GM23338 (cell line): ENCODE results near the gene TSC22D1. TPM values are rescaled to one million over a fixed set of nuclear protein-coding genes. Genes with fewer than 3 reads are reported as not detected.

Experiments
- ATAC-seq: fragments of 200-7000 bp; cut with Tn5 transposase; 3 replicates; pipeline ENCODE4 v1.9.1; 2020
- DNase-seq: peaks from one replicate; pipeline ENCODE4 v3.0.0-alpha.2; 2015; ENCODE audit warnings: low spot score
- H2AFZ ChIP-seq: fragments of 200-600 bp; sonication (generic); 2 replicates; pipeline ENCODE4 v1.8.0; 2016; ENCODE audit warnings: antibody characterized with exemption, mild to moderate bottlenecking, moderate library complexity
- H3F3A ChIP-seq: fragments of 200-600 bp; sonication (generic); replicated peaks from 2 replicates; pipeline ENCODE4 v1.8.0; 2017; ENCODE audit warnings: antibody characterized with exemption, mixed run types, low read depth
- H3K27ac ChIP-seq: fragments of 200-600 bp; sonication (generic); 2 replicates; pipeline ENCODE4 v1.6.1; 2016; ENCODE audit warnings: low read depth
- H3K27me3 ChIP-seq: fragments of 200-600 bp; sonication (generic); 2 replicates; pipeline ENCODE4 v1.8.0; 2016; ENCODE audit warnings: mild to moderate bottlenecking, mixed run types, moderate library complexity; ENCODE audit not compliant: insufficient read depth
- H3K36me3 ChIP-seq: fragments of 200-600 bp; sonication (generic); 2 replicates; pipeline ENCODE4 v1.8.0; 2016; ENCODE audit warnings: mild to moderate bottlenecking; ENCODE audit not compliant: insufficient read depth
- H3K4me1 ChIP-seq: fragments of 200-600 bp; sonication (generic); 2 replicates; pipeline ENCODE4 v1.8.0; 2016; ENCODE audit warnings: mild to moderate bottlenecking, moderate library complexity; ENCODE audit not compliant: insufficient read depth
- H3K4me2 ChIP-seq: fragments of 200-600 bp; sonication (generic); 2 replicates; pipeline ENCODE4 v1.7.1; 2017; ENCODE audit warnings: mixed run types
- H3K4me3 ChIP-seq: fragments of 200-600 bp; sonication (generic); 2 replicates; pipeline ENCODE4 v1.6.1; 2016; ENCODE audit warnings: mixed run types
- H3K79me2 ChIP-seq: fragments of 200-600 bp; sonication (generic); replicated peaks from 2 replicates; pipeline ENCODE4 v1.8.0; 2017; ENCODE audit warnings: mild to moderate bottlenecking; ENCODE audit not compliant: insufficient read depth
- H3K9me2 ChIP-seq: fragments of 200-600 bp; sonication (generic); 2 replicates; pipeline ENCODE4 v1.8.0; 2017; ENCODE audit not compliant: insufficient read depth
- H4K20me1 ChIP-seq: fragments of 200-600 bp; sonication (generic); replicated peaks from 2 replicates; pipeline ENCODE4 v1.8.0; 2017; ENCODE audit warnings: mild to moderate bottlenecking; ENCODE audit not compliant: insufficient read depth
- H3K27ac Mint-ChIP-seq: 2 replicates; pipeline ENCODE4 v1.8.0; 2020; ENCODE audit warnings: inconsistent platforms, mild to moderate bottlenecking, moderate library complexity, mixed read lengths
- H3K27me3 Mint-ChIP-seq: 3 replicates; pipeline ENCODE4 v1.8.0; 2022; ENCODE audit warnings: low read depth, mild to moderate bottlenecking, moderate library complexity, mixed read lengths, inconsistent platforms; ENCODE audit not compliant: insufficient read depth, poor library complexity
- H3K36me3 Mint-ChIP-seq: 3 replicates; pipeline ENCODE4 v1.8.0; 2021; ENCODE audit warnings: low read depth, mild to moderate bottlenecking, inconsistent platforms, moderate library complexity, mixed read lengths
- H3K4me1 Mint-ChIP-seq: 3 replicates; pipeline ENCODE4 v1.8.0; 2020; ENCODE audit warnings: mild to moderate bottlenecking, inconsistent platforms, mixed read lengths
- H3K4me3 Mint-ChIP-seq: 3 replicates; pipeline ENCODE4 v1.8.0; 2021; ENCODE audit warnings: moderate library complexity, mild to moderate bottlenecking, inconsistent platforms, mixed read lengths
- H3K9me3 Mint-ChIP-seq: 3 replicates; pipeline ENCODE4 v1.8.0; 2020; ENCODE audit warnings: moderate library complexity, mild to moderate bottlenecking, inconsistent platforms, mixed read lengths
- CREB1 ChIP-seq: fragments of 250-450 bp; sonication (Bioruptor Pico); IDR thresholded peaks from 2 replicates; pipeline ENCODE4 v1.5.0; 2020; ENCODE audit warnings: low read depth, mild to moderate bottlenecking, moderate library complexity
- EZH2 ChIP-seq: fragments of 200-600 bp; sonication (generic); IDR thresholded peaks from one replicate; pipeline ENCODE4 v1.8.0; 2017; ENCODE audit warnings: antibody characterized with exemption, mild to moderate bottlenecking, low read depth; ENCODE audit not compliant: unreplicated experiment
- EZH2phosphoT487 ChIP-seq: fragments of 200-600 bp; sonication (generic); IDR thresholded peaks from one replicate; pipeline ENCODE4 v1.8.1; 2018; ENCODE audit warnings: antibody characterized with exemption; ENCODE audit not compliant: unreplicated experiment
- JUNB ChIP-seq: IDR thresholded peaks from one replicate; pipeline ENCODE4 v1.6.1; 2016; ENCODE audit warnings: antibody characterized with exemption; ENCODE audit not compliant: unreplicated experiment
- NANOG ChIP-seq: IDR thresholded peaks from 2 replicates; pipeline ENCODE4 v1.6.1; 2016; ENCODE audit warnings: antibody characterized with exemption, borderline replicate concordance
- POLR2AphosphoS5 ChIP-seq: IDR thresholded peaks from 2 replicates; pipeline ENCODE4 v1.6.1; 2016; ENCODE audit warnings: antibody characterized with exemption, low read depth
- ZNF114 ChIP-seq: fragments of 250-450 bp; sonication (Bioruptor Pico); IDR thresholded peaks from 2 replicates; pipeline ENCODE4 v1.5.0; 2020; ENCODE audit warnings: mild to moderate bottlenecking, moderate library complexity
- ZNF331 ChIP-seq: fragments of 250-450 bp; sonication (Bioruptor Pico); IDR thresholded peaks from 2 replicates; pipeline ENCODE4 v1.5.0; 2020; ENCODE audit warnings: low read depth, mild to moderate bottlenecking, moderate library complexity
- polyA plus RNA-seq: library from polyadenylated mRNA; unstranded; fragments of >200 nt; fragmentation: Nextera tagmentation; extraction: Ambion mirVana; gene quantifications from 2 replicates; pipeline ENCODE4 v1.2.1, GENCODE V29; 2016
- total RNA-seq: library from RNA; depleted of rRNA; stranded (reverse); fragments of >200 nt; shearing (Covaris generic); gene quantifications from 2 replicates; pipeline ENCODE4 v1.2.3, GENCODE V29; 2014
- TF ChIP-seq, protein P1 (sequence below): IDR thresholded peaks from 2 replicates; pipeline ENCODE4 v1.6.1; 2016; ENCODE audit warnings: antibody characterized with exemption
- TF ChIP-seq, protein P2 (sequence below), 2 experiments: fragments of 200-600 bp in 1 of 2; sonication (generic) in 1 of 2; conservative IDR thresholded peaks; 2 replicates each; pipeline versions ENCODE4 v1.5.1 to v1.6.1; 2016 to 2017; ENCODE audit warnings: antibody characterized with exemption in 2 of 2, low read depth in 2 of 2, mild to moderate bottlenecking in 2 of 2, moderate library complexity in 1 of 2
- TF ChIP-seq, protein P3 (sequence below): IDR thresholded peaks from one replicate; pipeline ENCODE4 v1.6.1; 2018; ENCODE audit warnings: antibody characterized with exemption; ENCODE audit not compliant: unreplicated experiment

Gene TSC22D1
- total and polyA plus RNA-seq, 2 experiments from 2014 or later: 58.5 to 114 TPM

DNA sequence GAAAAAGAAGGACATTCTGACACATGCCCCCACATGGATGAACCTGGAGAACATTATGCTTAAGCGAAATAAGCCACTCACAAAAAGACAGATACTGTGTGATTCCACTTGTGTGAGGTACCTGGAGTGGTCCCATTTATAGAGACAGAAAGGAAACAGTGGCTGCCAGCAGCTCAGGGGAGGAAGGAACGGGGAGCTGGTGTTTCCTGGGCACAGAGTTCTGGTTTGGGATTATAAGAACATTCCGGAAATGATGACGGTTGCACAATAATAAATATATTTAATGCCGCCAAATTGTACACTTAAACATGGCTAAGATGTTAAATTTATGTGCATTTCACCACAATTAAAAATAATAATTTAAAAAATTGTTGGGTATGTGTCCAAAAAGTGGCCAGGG, 169.5 kb downstream of the TSC22D1 start (continued):
- TF ChIP-seq POLR2AphosphoS5 (no peak), EZH2phosphoT487 (no peak), ZNF331 (CRISPR knock-in tag) (no peak), ZNF114 (CRISPR knock-in tag) (no peak)

DNA sequence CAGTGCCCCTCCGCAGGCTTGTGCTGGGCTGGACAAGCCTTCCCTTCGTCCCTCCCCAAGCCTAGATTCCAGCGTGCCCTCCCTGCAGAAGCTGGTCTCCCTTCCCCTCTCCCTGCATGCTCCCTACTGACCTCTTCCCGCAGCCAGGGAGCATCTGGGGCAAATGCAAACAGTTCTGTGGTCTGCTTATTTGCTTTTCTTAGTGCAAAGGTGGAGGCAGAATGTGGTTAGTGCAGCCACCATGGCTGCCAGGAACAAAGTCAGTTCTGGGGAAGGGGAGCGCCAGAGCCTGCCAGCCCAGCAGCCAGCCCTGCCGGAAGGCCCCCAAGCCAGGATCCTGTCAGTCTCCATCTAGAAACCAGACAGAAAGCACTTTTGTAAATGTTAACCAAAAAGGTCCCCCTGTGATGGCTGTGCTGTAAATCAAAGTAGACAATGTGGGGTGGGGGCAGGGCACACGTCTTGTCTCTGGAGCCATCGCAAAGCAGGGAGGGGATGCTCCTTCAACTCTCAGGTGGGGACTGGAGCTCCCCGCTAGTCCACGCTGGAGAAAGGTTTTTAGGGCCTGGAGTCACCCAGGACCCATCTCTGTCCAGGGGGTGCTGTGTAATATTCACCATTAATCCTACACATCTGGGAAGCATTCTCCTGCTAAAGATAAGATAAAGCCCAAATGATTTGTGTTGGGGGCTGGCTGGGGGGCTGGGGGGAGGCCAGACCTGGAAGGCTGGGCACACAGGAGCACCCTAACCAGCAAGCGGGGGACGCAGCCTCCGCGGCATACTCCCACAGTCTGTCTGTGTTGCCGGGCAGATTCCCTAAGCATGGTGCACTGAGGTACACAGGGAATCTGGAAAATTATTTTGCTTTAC, 171.6 kb downstream of the TSC22D1 start:
- Histone ChIP-seq H4K20me1 (no peaks in the 10 kb centered on the region), H2AFZ (peak overlapping the region; percentile 94), H3K4me2 (peak overlapping the region; percentile 85), H3K36me3 (no peaks in the 10 kb centered on the region), H3K9me2 (no peaks in the 10 kb centered on the region), H3K27me3 (no peaks in the 10 kb centered on the region), H3K27ac (peak overlapping the region; percentile 70; the same call in 1 of the 2 replicates), H3K4me3 (peak overlapping the region; percentile 41), H3K4me1 (peaks cover 69% of the 10 kb centered on the region), H3F3A (0 out of 2 replicates have a peak, but pooled peaks cover 2% of the 10 kb centered on the region), H3K79me2 (no peaks in the 10 kb centered on the region)
- Mint-ChIP-seq H3K27me3 (peaks cover 5% of the 10 kb centered on the region), H3K9me3 (no peaks in the 10 kb centered on the region), H3K27ac (peak overlapping the region; percentile 36), H3K4me3 (peak overlapping the region; percentile 47), H3K36me3 (no peaks in the 10 kb centered on the region), H3K4me1 (peaks cover 65% of the 10 kb centered on the region)
- peak; percentile 46 for ATAC-seq
- DNase-seq: peak; percentile 46
- TF ChIP-seq, protein P1, sequence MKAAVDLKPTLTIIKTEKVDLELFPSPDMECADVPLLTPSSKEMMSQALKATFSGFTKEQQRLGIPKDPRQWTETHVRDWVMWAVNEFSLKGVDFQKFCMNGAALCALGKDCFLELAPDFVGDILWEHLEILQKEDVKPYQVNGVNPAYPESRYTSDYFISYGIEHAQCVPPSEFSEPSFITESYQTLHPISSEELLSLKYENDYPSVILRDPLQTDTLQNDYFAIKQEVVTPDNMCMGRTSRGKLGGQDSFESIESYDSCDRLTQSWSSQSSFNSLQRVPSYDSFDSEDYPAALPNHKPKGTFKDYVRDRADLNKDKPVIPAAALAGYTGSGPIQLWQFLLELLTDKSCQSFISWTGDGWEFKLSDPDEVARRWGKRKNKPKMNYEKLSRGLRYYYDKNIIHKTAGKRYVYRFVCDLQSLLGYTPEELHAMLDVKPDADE: no peak
- TF ChIP-seq POLR2AphosphoS5 (no peak), NANOG (no peak), JUNB (no peak), EZH2 (no peak), ZNF114 (CRISPR knock-in tag) (no peak), CREB1 (CRISPR knock-in tag) (no peak)
- TF ChIP-seq, protein P2, sequence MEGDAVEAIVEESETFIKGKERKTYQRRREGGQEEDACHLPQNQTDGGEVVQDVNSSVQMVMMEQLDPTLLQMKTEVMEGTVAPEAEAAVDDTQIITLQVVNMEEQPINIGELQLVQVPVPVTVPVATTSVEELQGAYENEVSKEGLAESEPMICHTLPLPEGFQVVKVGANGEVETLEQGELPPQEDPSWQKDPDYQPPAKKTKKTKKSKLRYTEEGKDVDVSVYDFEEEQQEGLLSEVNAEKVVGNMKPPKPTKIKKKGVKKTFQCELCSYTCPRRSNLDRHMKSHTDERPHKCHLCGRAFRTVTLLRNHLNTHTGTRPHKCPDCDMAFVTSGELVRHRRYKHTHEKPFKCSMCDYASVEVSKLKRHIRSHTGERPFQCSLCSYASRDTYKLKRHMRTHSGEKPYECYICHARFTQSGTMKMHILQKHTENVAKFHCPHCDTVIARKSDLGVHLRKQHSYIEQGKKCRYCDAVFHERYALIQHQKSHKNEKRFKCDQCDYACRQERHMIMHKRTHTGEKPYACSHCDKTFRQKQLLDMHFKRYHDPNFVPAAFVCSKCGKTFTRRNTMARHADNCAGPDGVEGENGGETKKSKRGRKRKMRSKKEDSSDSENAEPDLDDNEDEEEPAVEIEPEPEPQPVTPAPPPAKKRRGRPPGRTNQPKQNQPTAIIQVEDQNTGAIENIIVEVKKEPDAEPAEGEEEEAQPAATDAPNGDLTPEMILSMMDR (conservative IDR thresholded peaks at IDR 0.05; ENCODE audit: low read depth in 2 of 2): no peak
- TF ChIP-seq, protein P3, sequence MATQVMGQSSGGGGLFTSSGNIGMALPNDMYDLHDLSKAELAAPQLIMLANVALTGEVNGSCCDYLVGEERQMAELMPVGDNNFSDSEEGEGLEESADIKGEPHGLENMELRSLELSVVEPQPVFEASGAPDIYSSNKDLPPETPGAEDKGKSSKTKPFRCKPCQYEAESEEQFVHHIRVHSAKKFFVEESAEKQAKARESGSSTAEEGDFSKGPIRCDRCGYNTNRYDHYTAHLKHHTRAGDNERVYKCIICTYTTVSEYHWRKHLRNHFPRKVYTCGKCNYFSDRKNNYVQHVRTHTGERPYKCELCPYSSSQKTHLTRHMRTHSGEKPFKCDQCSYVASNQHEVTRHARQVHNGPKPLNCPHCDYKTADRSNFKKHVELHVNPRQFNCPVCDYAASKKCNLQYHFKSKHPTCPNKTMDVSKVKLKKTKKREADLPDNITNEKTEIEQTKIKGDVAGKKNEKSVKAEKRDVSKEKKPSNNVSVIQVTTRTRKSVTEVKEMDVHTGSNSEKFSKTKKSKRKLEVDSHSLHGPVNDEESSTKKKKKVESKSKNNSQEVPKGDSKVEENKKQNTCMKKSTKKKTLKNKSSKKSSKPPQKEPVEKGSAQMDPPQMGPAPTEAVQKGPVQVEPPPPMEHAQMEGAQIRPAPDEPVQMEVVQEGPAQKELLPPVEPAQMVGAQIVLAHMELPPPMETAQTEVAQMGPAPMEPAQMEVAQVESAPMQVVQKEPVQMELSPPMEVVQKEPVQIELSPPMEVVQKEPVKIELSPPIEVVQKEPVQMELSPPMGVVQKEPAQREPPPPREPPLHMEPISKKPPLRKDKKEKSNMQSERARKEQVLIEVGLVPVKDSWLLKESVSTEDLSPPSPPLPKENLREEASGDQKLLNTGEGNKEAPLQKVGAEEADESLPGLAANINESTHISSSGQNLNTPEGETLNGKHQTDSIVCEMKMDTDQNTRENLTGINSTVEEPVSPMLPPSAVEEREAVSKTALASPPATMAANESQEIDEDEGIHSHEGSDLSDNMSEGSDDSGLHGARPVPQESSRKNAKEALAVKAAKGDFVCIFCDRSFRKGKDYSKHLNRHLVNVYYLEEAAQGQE: no peak
